HG03378 (cell line): ENCODE data around the gene SYNPO.

ENCODE experiments used
- ATAC-seq: cut with Tn5 transposase; IDR thresholded peaks from one replicate; pipeline ENCODE4 v1.9.1; 2021; ENCODE audit warnings: mild to moderate bottlenecking, moderate library complexity; ENCODE audit not compliant: unreplicated experiment

The SYNPO gene

DNA sequence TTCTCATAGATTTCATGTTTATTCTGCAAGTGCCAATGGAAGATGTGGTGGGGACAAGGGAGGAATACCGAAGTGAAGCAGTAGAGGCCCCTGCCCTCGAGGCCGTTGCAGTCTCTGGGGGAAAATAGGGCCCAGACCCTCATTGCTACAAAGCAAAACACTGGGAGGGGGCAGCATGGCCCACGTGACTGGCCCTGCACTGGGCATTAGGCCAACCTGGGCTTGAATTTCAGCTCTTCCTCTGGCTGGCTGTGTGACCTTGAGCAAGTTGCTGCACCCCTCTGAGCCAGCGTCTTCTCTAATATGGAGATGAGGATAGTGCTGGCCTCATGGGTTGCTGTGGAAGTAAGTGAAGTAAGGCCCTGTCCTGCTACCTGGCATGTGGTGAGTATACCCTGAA, 709 bp upstream of the SYNPO start:
- ATAC-seq, result no peak

DNA sequence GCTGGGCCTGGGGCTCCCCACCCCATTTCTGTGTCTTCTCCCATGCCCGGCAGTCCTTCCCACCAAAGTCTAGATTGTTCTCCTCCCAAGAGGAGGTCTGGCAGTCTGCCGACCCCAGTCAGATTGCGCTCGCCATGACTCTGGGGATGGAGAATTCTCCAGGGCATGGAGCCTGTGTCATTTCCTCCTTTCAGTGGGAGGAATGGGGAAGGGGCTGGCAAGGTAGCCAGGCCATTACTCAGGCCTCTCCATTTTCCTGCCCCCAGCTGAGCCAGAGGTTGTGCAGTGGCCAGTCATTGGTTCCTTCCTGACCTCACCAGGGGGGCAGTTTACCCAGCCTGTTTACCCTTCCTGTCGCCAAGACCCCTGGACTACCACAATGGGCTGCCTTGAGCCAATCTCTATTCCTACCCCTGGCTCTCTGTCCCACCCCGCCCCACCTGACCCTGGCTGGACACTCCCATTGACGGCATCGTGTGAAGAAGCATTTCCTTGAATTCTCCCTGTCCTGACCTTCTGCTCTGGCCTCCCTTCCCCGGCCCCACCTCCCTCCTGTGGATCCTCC, 628 bp downstream of the SYNPO start:
- ATAC-seq, result no peak

DNA sequence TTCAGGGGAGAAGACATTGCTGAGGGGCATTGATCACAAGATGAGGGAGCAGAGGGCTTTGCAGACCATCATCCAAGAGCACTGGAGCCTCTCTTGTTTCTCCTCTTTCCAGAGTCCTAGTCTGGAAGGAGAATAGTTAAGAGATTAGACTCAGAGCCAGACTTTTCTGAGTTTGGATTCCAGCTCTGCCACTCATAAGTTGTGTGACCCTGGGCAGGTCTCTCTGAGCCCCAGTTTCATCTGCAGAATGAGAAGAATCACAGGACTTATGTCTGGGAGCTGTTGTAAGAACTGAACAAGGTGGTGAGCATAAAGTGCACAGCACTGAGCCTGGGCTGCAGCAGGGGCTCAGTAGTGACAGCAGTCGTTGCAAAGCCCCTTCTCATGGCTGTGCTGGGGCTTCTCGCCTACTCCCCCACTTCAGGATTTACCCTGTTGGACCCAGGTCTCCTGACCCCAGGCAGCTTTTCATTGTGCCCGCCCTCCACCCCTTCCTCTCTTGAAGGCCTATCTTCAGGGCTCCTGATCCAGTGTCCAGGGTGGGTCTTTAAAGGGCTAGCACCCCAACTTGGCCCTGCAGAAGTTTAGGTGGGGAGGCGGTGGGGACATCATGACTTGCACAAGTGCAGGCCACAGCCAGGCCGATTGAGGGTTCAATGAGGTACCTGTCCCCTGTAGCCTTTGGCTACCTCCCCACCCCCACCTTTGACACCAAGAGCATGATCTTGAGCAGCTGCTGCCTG, 1.5 kb downstream of the SYNPO start:
- ATAC-seq, result no peak

DNA sequence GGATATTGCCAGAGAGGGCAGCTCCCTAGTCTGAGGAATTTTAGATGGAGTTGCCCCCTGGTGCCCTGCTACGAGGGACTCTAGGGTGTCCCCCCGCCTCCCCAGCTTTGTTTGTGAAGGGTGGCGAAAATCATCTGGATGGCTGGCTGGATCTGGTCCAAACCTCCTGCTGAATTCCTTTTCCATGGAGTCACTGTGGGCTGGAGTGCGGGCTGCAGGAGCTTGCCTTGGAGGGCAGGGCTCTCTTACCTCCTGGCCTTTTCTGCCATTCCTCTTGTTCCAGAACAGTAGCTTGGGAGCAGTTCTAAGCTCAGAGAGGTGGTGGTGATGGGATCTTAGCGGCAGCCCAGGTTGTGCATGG, 2.1 kb downstream of the SYNPO start:
- ATAC-seq, result no peak

DNA sequence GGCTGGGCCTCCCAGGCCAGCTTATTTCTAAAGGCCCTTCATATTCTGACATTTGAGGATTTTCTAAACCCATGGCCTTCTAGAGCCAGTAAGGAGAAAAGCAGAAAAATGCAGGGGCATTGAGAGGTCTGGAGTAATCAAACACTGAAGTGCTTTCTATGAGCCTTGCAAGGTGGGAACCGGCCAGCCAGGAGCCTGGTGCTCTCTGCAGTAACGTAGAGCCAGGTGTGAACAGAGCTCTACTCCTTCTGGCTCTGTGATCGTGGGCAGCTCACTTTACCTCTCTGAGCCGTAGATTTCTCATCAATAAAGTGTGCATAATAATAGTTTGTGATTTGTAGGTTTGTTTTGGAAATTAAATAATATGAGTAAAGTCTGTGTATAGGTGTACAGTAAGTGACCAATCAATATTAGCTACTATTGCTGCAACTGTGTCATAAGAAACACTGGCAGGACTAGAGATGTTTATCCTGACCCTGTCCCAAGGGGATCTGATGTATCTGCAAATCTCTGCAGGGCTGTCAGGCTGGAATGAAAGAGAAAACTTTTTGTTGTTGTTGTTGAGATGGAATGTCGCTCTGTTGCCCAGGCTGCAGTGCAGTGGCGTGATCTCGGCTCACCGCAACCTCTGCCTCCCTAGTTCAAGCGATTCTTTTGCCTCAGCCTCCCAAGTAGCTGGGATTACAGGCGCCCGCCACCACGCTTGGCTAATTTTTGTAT, 2.7 kb downstream of the SYNPO start:
- no peak for ATAC-seq

DNA sequence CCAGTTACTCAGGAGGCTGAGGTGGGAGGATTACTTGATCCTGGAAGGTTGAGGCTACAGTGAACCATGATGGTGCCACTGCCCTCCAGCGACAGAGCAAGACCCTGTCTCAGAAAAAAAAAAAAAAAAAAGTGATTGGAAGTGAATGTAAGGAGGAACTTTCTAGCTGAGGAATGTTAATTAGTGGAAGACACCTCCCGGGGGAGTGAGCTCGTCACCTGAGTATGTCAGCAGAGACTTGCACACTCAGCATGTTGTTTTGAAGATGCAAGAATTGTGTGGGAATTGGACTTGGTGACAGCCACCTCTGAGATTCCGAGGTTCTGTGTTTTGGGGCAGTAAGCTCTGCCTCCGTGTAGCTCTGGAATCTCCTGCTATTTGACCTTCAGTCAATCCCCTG, 3.6 kb downstream of the SYNPO start:
- no peak for ATAC-seq

DNA sequence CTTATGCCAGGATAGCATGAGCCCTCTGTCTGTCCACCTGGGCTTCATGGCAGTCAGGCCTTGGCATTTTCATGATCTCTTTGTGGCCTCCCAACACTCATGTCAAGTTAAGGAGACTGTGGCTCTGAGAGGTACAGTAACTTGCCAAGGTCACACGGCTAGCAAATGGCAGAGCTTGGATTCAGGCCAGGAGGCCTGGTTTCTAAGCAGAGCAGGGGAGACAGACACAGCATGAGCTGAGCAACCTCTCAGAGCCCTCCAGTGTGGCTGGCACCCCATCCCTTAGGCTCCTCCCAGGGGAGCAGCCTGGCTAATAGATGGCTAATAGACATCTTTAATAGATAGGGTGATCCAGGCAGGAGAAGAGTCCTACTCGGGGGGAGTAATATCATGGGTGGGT, 4.1 kb downstream of the SYNPO start:
- no peak for ATAC-seq

DNA sequence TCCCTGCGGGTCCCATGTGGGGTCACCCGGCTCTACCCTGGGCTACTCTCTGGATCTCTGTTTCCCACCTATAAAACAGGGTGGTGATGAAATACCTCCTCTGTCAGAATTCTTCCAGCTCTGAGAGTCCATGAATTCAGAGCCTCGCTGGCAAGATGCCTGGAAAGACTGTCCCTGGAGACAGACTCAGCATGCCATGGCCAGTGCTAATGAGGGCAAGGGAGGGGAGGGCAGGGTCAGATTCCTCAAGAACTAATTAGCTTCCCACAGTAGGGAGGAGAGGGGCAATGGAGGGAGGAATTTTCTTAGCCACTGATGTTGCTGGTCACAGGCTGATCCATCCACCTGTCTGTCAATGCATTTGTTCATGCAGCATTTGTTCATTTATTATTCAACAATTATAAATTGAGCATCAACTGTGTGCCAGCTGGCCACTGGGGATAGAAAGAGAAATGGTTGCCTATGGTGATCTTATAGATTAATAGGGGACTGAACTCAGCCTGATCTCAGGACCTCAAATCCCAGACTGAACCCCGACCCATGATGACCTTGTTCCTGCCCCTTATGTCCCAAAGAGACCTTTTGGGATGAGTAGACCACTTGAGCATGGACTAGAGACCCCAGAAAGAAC, 4.7 kb downstream of the SYNPO start:
- no peak for ATAC-seq

DNA sequence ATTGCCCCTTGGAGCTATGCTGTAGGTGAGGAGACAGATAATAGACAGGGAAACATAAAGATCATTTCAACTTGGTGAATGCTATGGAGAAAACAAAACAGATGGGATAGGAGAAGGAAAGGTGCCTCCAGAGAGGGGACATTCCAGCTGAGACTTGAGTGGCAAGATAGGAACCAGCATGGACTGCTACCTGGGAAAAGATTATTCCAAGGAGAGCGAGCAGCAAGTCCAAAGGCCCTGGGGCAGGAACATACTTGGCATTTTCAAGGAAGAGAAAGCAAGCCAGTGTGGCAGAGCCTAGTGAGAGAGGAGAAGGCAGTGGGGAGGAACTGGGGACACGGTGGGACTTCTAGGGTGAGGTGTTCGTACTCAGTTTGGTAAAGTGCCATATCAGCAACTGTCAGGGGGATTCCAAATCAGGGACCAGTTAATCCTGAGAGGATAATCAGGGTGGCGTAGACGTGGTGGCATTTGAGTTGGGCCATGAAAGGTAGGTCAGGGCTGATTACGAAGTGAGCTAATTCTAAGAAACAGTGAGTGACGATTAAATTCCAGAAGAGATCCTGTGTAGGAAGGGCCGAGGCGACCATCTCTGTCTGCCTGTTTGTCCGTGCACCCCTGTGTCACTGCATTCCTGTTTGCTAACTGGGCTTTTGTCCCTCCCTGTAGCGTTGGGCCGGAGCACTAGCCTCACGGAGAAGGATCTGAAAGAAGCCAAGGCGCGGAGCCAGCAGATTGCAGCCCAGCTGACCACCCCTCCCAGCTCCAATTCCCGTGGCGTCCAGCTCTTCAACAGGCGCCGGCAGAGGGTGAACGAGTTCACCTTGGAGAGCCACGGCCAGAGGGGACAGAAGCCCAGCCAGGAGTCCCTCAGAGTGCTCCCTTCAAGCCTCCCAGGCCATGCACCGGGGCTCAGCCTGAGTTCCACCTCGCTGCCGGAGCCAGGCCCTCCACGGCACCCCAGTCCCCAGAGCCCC, 7.1 kb downstream of the SYNPO start:
- no peak for ATAC-seq

DNA sequence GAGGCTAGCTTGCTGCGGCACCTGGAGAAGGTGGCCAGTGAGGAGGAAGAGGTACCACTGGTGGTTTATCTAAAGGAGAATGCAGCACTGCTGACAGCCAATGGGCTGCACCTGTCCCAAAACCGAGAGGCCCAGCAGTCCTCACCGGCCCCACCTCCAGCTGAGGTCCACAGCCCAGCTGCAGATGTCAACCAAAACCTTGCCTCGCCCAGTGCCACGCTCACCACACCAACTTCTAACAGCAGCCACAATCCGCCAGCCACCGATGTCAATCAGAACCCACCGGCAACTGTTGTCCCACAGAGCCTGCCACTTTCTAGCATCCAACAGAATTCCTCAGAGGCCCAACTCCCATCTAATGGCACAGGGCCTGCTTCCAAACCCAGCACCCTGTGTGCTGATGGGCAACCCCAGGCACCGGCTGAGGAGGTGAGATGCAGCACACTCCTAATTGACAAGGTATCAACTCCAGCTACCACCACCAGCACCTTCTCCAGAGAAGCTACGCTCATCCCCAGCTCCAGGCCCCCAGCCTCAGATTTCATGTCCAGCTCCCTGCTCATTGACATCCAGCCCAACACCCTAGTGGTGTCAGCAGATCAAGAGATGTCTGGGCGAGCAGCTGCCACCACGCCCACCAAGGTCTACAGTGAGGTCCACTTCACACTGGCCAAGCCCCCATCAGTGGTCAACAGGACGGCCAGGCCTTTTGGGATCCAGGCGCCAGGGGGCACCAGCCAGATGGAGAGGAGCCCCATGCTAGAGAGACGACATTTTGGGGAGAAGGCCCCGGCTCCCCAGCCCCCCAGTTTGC, 8.0 kb downstream of the SYNPO start:
- no peak for ATAC-seq

DNA sequence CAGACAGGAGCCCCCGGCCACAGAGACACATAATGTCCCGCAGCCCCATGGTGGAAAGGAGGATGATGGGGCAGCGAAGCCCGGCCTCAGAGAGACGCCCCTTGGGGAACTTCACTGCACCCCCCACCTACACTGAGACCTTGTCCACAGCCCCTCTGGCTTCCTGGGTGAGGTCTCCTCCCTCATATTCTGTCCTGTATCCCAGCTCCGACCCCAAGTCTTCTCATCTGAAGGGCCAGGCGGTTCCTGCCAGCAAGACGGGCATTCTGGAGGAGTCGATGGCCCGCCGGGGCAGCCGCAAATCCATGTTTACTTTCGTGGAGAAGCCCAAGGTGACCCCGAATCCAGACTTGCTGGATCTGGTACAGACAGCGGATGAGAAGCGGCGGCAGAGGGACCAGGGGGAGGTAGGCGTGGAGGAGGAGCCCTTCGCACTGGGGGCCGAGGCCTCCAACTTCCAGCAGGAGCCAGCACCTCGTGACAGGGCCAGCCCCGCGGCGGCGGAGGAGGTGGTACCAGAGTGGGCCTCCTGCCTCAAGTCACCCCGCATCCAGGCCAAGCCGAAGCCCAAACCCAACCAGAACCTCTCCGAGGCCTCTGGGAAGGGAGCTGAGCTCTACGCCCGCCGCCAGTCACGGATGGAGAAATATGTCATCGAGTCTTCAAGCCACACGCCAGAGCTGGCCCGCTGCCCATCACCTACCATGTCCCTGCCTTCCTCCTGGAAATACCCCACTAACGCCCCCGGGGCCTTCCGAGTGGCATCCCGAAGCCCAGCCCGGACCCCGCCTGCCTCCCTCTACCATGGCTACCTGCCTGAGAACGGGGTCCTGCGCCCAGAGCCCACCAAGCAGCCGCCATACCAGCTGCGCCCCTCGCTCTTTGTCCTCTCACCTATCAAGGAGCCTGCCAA, 8.9 kb downstream of the SYNPO start:
- ATAC-seq, result no peak

DNA sequence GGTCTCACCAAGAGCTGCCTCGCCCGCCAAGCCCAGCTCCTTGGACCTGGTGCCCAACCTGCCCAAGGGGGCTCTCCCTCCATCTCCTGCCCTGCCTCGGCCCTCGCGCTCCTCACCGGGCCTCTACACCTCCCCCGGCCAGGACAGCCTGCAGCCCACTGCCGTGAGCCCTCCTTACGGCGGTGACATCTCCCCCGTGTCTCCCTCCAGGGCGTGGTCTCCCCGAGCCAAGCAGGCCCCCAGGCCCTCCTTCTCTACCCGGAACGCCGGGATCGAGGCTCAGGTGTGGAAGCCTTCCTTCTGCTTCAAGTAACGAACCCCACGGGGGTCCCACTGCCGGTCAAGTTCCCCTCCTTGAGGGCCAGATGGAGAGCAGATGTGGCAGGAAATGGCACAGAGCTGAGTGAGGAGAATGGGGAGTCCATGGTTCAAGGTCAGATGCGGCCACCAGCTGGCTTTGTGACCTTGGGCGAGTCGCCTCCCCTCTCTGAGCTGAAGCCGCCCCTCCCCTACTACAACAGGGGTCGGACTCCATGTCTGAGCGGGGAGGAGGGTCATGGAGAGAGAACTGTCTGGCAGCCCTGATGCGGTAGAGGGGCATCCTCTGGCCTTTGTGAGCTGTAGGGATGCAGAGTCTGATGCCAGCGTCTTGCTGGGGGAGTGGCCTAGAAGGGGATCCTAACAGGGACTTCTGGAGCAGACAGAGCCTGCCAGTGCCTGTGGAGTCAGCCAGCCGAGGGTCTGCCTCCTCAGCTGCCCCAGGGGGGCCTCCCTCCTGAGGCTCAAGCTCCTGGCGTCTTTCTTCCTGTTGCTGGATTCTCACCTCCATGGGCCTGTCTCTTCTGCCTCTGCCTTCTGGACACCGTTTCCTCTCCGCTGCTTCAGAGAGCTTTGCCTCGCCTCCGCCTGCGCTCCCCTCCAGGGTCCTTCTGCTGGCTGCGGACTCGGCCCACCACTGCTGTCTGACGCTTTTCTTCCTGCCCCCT, 9.9 kb downstream of the SYNPO start:
- no peak for ATAC-seq

DNA sequence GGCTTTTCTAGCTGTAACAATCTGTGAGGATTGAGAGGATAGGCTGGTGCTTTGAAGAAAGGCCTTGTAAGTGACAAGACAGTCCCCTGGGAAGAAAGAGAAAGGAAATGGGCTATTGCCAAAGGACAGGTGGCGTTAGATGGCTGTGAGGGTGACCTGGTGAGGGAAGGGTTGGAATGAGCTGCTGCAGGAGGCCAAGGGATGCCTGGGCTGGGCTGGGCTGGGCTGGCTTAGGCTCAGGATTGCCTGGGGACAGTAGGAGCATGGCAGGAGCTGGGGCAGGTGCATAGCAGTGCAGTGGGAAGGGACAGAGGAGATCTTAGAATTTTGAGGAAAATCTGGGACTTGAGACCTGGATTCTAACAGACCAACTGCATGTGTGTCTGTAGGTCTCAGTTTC, 10.9 kb downstream of the SYNPO start:
- no peak for ATAC-seq

DNA sequence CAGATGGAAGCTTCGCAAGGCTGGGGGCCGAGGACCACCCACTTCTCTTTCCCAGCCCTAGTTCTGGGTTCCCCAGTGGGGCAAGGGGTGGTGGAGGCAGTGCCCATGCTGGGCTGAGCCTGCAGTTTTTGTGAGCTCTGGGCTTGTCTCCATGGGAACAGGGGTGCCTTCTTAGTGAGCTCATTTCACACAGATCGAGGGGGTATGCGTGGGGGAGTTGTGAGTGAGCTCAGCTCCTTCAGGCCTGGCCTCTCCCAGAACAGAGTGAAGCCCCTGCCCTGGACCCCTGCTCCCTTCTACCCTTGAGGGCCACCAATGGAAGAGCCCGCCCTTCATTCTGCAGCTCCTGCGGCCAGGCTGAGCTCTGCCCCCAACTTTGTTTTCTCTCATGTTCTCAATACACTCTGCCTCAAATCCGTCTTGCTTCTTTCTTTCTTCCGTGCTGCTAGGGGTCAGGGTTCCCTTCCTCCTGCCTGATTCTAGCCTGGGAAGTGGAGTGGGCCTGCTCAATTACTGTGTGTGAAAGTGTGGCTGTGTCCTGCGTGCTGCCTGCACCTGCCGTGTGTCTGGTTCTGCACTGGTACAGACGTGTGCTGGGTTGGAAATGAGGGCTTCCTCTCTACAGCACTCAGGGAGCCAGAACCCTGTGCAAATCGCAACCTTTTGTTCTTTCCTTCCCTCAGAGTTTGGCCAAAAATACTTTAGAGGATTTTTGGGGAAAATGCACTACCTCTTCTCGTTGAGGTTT, 11.6 kb downstream of the SYNPO start:
- no peak for ATAC-seq

DNA sequence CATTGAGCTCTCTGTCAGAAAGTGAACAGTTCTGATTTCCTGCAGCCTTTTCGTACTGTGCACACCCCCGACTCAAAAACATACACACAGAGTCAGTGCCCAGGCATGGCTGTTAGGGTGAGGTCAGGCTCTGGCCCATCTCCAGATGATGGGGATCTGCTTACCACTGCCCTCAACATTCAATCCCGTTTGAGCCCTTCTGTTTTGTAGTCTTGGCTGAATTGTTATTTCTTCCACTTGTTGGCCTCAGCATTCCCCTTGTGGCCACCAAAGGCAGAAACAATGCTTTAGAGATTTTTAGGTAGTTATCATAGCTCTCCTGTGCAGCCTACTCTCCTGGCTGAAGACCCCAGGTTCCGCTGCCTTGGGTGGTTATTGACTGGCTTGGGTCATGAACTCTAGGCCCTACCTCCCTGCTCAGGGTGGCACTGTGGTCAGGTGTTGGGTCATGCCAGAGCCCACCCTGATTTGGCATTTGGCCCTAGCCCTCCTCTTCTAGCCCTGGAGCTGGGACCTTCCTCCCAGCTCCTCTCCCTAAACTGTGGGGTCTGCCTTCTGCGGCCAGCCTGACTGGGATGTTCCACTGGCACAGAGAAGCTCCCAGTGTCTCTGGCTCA, 12.8 kb downstream of the SYNPO start:
- ATAC-seq, result no peak

DNA sequence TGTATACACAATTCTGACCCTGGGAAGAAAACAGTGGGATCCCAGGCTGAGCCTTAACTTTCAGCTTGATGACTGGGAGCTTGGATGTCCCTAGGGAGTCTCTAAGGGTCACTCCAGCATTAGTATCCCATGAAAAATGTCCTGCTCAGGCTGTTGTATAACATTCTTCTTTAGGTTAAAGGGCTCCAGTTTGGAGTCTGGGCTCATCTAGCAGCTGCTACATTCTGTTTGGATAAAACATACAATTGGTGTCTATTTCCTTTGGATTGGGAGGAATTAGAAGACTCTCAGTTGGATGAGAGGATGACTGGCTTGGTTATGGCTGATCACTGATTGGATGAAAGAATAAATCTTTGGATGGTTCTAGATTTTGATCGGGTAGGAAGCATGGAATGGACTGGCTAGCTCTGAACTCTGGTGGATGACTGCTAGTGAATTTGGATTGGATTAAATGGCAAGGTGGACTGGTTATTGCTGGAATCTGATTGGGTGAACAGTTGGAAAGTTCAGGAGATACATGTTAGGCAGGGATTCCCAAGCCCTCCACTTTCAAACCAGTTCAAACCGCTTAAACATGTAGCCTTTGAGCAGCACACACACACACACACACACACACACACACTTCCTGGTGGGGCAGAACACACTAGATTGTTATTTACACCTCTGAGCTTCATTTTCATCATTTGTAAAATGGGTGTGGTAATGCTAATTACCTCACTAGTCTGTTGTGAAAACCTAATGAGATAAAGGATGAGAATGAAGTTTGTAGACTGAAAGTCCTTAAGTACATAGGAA, 13.5 kb downstream of the SYNPO start:
- ATAC-seq, result no peak
